ENCODE measurements around the gene TAF6L. TPM values are rescaled to one million over a fixed set of nuclear protein-coding genes. Genes with fewer than 3 reads are reported as not detected.

The TAF6L gene
- total and polyA plus RNA-seq, 9 of the 15 experiments (the other 6 are each of a cell fraction or from before 2014, with no cell fraction given), result 0.04 to 45.5 (median 20.8) TPM

DNA sequence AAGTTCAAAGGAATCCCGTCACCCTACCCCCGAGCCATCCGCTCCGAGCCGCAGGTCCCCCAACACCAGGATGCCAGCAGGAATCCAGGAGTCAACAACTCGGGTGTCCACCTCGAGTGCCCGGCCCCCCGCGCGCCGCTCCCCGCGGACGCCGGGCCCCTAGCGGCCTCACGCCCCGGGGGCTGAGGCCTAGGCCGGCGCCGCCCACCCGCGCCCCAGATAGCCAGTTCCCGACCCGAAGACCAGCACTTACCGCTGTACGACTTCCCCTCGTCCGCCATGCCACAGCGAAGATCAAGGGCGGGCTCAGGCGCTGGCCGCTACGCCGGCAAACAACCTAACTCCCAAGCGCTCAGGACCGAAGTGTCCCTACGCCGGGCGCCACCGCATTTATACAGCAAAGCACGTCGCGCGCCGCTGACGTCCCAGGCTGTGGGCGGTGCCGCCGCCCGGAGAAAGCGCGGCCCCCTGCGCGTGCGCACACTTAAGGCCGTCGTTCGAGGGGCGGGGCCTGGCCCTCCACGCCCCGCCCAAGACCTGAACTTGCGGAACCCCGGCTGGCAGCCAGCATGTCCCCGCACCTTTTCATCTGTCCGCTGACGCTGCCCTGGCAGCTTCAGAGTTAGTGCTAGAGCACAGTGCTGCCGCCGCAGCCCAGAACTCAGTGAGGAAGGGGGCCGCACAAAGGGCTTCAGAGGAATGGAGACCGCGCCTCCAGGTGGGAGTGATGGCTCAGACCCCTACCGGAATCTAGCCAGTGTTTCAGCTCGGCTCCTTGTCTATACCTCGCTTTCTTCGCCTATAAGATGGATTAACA lies 34.1 kb downstream of the TAF6L start, which contains the start of gene NXF1:
Gene NXF1, minus strand, starts transcription at position 365 of the 817 bp plus-strand sequence. Its CDS starts 84 bp downstream, at position 281.
- Histone ChIP-seq H2AFZ (ENCODE audit: low read depth, low read length) (peak within 1 kb of the TSS; percentile 79), H3K4me2 (ENCODE audit: insufficient read depth, low read length) (peak within 1 kb of the TSS; percentile 97), H3K4me1 (replicated peaks in 1 of 2; ENCODE audit: control insufficient read depth in 2 of 2, insufficient read depth in 2 of 2, low read length in 2 of 2) (peaks cover 11 to 19% of the 10 kb centered on the region in 2 experiments; a peak in 4 of 5 replicates), H3K4me3 (peak within 1 kb of the TSS; percentile 94), H4K20me1 (replicated peaks; ENCODE audit: control insufficient read depth, insufficient read depth, low read length) (peaks cover 9% of the 10 kb centered on the region; the same call in 1 of the 2 replicates), H3K9me3 (replicated peaks; ENCODE audit: control insufficient read depth, insufficient read depth, low read depth, low read length) (no peaks in the 10 kb centered on the region), H3K27me3 (ENCODE audit: control insufficient read depth in 2 of 2, insufficient read depth in 2 of 2, low read length in 2 of 2) (no peaks in the 10 kb centered on the region), H3K27ac (ENCODE audit: extremely low read depth, low read depth, low read length) (peak within 1 kb of the TSS; percentile 74), H3K9ac (ENCODE audit: insufficient read depth in 1 of 2, low read depth in 2 of 2, low read length in 2 of 2) (peak within 1 kb of the TSS; percentile 90 to 97), H3K9me1 (ENCODE audit: control insufficient read depth, insufficient read depth, low read length) (no peaks in the 10 kb centered on the region), H3K79me2 (ENCODE audit: control insufficient read depth, insufficient read depth, low read length) (peaks cover 28% of the 10 kb centered on the region), H3K36me3 (ENCODE audit: control insufficient read depth, insufficient read depth, low read length) (peaks cover 39% of the 10 kb centered on the region)
- WGBS (ENCODE audit: insufficient coverage, low coverage, missing lambda C conversion rate), result under 1% methylated on average over 70 of the region's 77 CpGs
- intact Hi-C loops (cut with micrococcal nuclease), result loop anchor here (1.0 to 5.0 kb wide), 3 partner anchors 26 to 57 kb away; no protein-coding TSS in a partner anchor
- FAIRE-seq, result peak; percentile 93
- peak; percentile 97 to 98 (median 98) for DNase-seq (ENCODE audit: extremely low read depth in 1 of 4, low spot score in 3 of 4)
- no TSS peak for BruUV-seq (replicated peaks)
- POLR2A ChIA-PET, result interaction anchor here (0.6 to 5.5 kb wide), 25 partner anchors 9 to 1279 kb away, joined by 3 to 116 read pairs (median 7); partner anchors contain the start of genes LRRN4CL, SLC3A2, STX5 and TEX54
- ATAC-seq, result peak; percentile 91
- CTCF ChIA-PET (ENCODE audit: low intra/inter-chr PET ratio), result interaction anchor here (0.6 kb wide), 2 partner anchors 79 to 1058 kb away, joined by 3 to 5 read pairs; no protein-coding TSS in a partner anchor
- in situ Hi-C loops (cut with MboI), result no loop called here
- TF ChIP-seq ZNF551 (CRISPR knock-in tag; IDR thresholded peaks at IDR 0.05) (no peak), ZC3H11A (IDR thresholded peaks at IDR 0.05; ENCODE audit: low read depth, low read length) (no peak), BHLHE40 (IDR thresholded peaks at IDR 0.05; ENCODE audit: low read length) (peak; percentile 70), CREB1 (IDR thresholded peaks at IDR 0.05) (peak; percentile 99), CREB1 (CRISPR knock-in tag; IDR thresholded peaks at IDR 0.05) (peak; percentile 99), ELK1 (CRISPR knock-in tag; IDR thresholded peaks at IDR 0.05) (no peak), EGR1 (conservative IDR thresholded peaks at IDR 0.05) (peak; percentile 77), SAP30 (IDR thresholded peaks at IDR 0.05; ENCODE audit: borderline replicate concordance, insufficient read depth, low read depth, low read length, poor library complexity, severe bottlenecking) (no peak), ZZZ3 (IDR thresholded peaks at IDR 0.05) (no peak), CHAMP1 (IDR thresholded peaks at IDR 0.05) (no peak), CBX3 (IDR thresholded peaks at IDR 0.05; ENCODE audit: borderline replicate concordance in 1 of 2, low read length in 2 of 2) (peak in 1 of 2 experiments; percentile 64; a peak in 2 of 3 replicates), SNAPC5 (CRISPR knock-in tag; IDR thresholded peaks at IDR 0.05) (no peak), RBM17 (IDR thresholded peaks at IDR 0.05; ENCODE audit: borderline replicate concordance, low read depth, low read length) (no peak)
- TF ChIP-seq, protein P1, sequence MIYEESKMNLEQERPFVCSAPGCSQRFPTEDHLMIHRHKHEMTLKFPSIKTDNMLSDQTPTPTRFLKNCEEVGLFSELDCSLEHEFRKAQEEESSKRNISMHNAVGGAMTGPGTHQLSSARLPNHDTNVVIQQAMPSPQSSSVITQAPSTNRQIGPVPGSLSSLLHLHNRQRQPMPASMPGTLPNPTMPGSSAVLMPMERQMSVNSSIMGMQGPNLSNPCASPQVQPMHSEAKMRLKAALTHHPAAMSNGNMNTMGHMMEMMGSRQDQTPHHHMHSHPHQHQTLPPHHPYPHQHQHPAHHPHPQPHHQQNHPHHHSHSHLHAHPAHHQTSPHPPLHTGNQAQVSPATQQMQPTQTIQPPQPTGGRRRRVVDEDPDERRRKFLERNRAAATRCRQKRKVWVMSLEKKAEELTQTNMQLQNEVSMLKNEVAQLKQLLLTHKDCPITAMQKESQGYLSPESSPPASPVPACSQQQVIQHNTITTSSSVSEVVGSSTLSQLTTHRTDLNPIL (CRISPR knock-in tag; IDR thresholded peaks at IDR 0.05), result peak; percentile 54; the same call in 1 of the 2 replicates
- TF ChIP-seq, protein P2, sequence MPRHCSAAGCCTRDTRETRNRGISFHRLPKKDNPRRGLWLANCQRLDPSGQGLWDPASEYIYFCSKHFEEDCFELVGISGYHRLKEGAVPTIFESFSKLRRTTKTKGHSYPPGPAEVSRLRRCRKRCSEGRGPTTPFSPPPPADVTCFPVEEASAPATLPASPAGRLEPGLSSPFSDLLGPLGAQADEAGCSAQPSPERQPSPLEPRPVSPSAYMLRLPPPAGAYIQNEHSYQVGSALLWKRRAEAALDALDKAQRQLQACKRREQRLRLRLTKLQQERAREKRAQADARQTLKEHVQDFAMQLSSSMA (CRISPR knock-in tag; IDR thresholded peaks at IDR 0.05), result peak; percentile 92
